ENCODE measurements around the gene NEU4. TPM values are rescaled to one million over a fixed set of nuclear protein-coding genes. Genes with fewer than 3 reads are reported as not detected.
"Not testable (repeated sequence)": the region's sequence is repeated elsewhere in the genome, so short reads cannot be mapped to it uniquely, and the experiment has no call there.

Gene NEU4
- total RNA-seq (1 to 10 TPM in 1 of 4 donors, under 1 TPM in 2, not detected in 1; 0.36 to 3.6 (median 0.49) TPM), polyA plus RNA-seq (10 to 100 TPM; 16.3 to 66.1 (median 39.1) TPM)

GRCh38 chr2:241808721-241809382, at the start of gene NEU4:
Gene NEU4 (plus strand): TSS chr2:241809193. CDS start chr2:241814485, 5,292 bp downstream.
- DNase-seq: no peak
- intact Hi-C loops (cut with DNase I): no loop called here
- TF ChIP-seq POLR2A (IDR thresholded peaks at IDR 0.05) (peak in 1 of 2 donors; percentile 21), CTCF (IDR thresholded peaks at IDR 0.05) (no peak)
- H3K4me1 ChIP-seq: peaks cover 0 to 11% (median 8%) of the 10 kb centered on the region in 4 donors
- no peaks in the 10 kb centered on the region for H3K36me3 ChIP-seq
- H3K9me3 ChIP-seq: no peaks in the 10 kb centered on the region
- peaks cover 9 to 14% (median 9%) of the 10 kb centered on the region in 3 donors for H3K27me3 ChIP-seq
- H3K27ac ChIP-seq: no peak within 1 kb of the TSS
- no peak within 1 kb of the TSS for H3K4me3 ChIP-seq
- 31 to 79% methylated on average over 31 of the region's 31 CpGs for WGBS, 2 donors

- peaks cover under 1 to 64% (median 13%) of the 10 kb centered on the region in 4 donors for H3K36me3 ChIP-seq
- H3K27me3 ChIP-seq; DNase-seq; H3K4me1 ChIP-seq; H3K9me3 ChIP-seq; intact Hi-C loops (cut with DNase I); H3K27ac ChIP-seq; H3K4me3 ChIP-seq: not testable (repeated sequence)
- whole genome bisulfite sequencing, 2 donors: 93 to 98% methylated on average over 11 of the region's 16 CpGs
Measured at GRCh38 chr2:241759893-241760292, 49.1 kb upstream of the NEU4 start.

GRCh38 chr2:241760301-241760771, 48.7 kb upstream of the NEU4 start:
- H3K27ac ChIP-seq: no peak overlapping the region
- 95 to 97% methylated on average over 17 of the region's 17 CpGs for WGBS, 2 donors
- no peak for DNase-seq
- H3K9me3 ChIP-seq: peaks cover 0 to 3% (median 0%) of the 10 kb centered on the region in 4 donors
- no peaks in the 10 kb centered on the region for H3K27me3 ChIP-seq
- TF ChIP-seq POLR2A (IDR thresholded peaks at IDR 0.05) (no peak), EP300 (IDR thresholded peaks at IDR 0.05) (no peak), POLR2AphosphoS5 (IDR thresholded peaks at IDR 0.05) (no peak), CTCF (IDR thresholded peaks at IDR 0.05) (no peak)
- peaks cover 0 to 60% (median 11%) of the 10 kb centered on the region in 4 donors for H3K36me3 ChIP-seq
- intact Hi-C loops (cut with DNase I): no loop called here
- H3K4me3 ChIP-seq: no peak overlapping the region
- no peaks in the 10 kb centered on the region for H3K4me1 ChIP-seq

- Histone ChIP-seq H3K9me3 (peaks cover 0 to 3% (median 0%) of the 10 kb centered on the region in 4 donors), H3K27me3 (no peaks in the 10 kb centered on the region), H3K27ac (no peak overlapping the region), H3K4me3 (no peak overlapping the region), H3K36me3 (peaks cover 0 to 39% (median 0%) of the 10 kb centered on the region in 4 donors), H3K4me1 (no peaks in the 10 kb centered on the region)
- DNase-seq: peak; percentile 42
- intact Hi-C loops (cut with DNase I): no loop called here
- TF ChIP-seq POLR2AphosphoS5 (IDR thresholded peaks at IDR 0.05): no peak
- TF ChIP-seq POLR2A (IDR thresholded peaks at IDR 0.05): no peak
- TF ChIP-seq EP300 (IDR thresholded peaks at IDR 0.05): no peak
- TF ChIP-seq CTCF (IDR thresholded peaks at IDR 0.05): no peak
- 73 to 80% methylated on average over 18 of the region's 18 CpGs for whole genome bisulfite sequencing, 2 donors
Measured at GRCh38 chr2:241762321-241762932, 46.6 kb upstream of the NEU4 start.

- WGBS, 2 donors: 80 to 82% methylated on average over 13 of the region's 13 CpGs
- peak; percentile 41 for DNase-seq
Measured at GRCh38 chr2:241762933-241763369, 46.0 kb upstream of the NEU4 start.

More at GRCh38 chr2:241762933-241763369, 46.0 kb upstream of the NEU4 start:
- intact Hi-C loops (cut with DNase I): no loop called here
- H3K27me3 ChIP-seq: no peaks in the 10 kb centered on the region
- H3K36me3 ChIP-seq: peaks cover 0 to 33% (median 0%) of the 10 kb centered on the region in 4 donors
- peaks cover 0 to 3% (median 0%) of the 10 kb centered on the region in 4 donors for H3K9me3 ChIP-seq
- TF ChIP-seq CTCF (IDR thresholded peaks at IDR 0.05) (no peak), POLR2A (IDR thresholded peaks at IDR 0.05) (no peak)
- no peaks in the 10 kb centered on the region for H3K4me1 ChIP-seq
- H3K4me3 ChIP-seq: no peak overlapping the region
- no peak overlapping the region for H3K27ac ChIP-seq

All from sigmoid colon (tissue), 7 donors.